ENCODE results near the gene PDHB. TPM values are rescaled to one million over a fixed set of nuclear protein-coding genes. Genes with fewer than 3 reads are reported as not detected.

Gene PDHB
- total RNA-seq, 6 experiments from 2014 or later, result 85.6 to 95.7 (median 92.3) TPM

DNA sequence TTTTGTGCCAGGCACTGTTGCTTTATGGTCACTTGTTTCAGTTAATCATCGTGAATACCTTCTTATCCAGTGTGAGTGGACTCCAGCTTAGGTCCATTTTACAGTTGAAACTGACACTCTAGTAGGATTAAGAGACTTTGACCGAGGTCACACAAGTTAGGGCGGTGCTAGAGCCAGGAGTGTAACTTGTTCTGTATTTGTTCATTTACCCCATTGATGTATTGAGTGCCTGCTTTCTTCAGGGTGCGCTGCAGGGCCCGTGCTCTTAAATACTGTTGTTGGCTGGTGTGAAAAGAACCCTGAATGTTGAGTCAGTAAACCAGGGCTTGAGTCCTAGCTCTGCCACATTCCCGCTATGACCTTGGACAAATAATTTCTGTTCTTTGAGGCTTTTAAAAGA, 15.4 kb downstream of the PDHB start:
- Mint-ChIP-seq H3K27me3 (ENCODE audit: insufficient read depth) (peaks cover 2% of the 10 kb centered on the region; the same call in 1 of the 2 replicates), H3K4me1 (ENCODE audit: low read depth) (peaks cover 23% of the 10 kb centered on the region), H3K9me3 (no peaks in the 10 kb centered on the region), H3K36me3 (ENCODE audit: low read depth) (0 out of 2 replicates have a peak, but pooled peaks cover 4% of the 10 kb centered on the region), H3K27ac (no peak overlapping the region), H3K4me3 (no peak overlapping the region)
- DNase-seq, result no peak
- no peak for TF ChIP-seq CTCF (IDR thresholded peaks at IDR 0.05)

GRCh38 chr3:58417075-58417474, 16.6 kb downstream of the PDHB start:
- H3K4me1 Mint-ChIP-seq (ENCODE audit: low read depth), result peaks cover 23% of the 10 kb centered on the region
- H3K36me3 Mint-ChIP-seq (ENCODE audit: low read depth), result 0 out of 2 replicates have a peak, but pooled peaks cover 4% of the 10 kb centered on the region
- no peak overlapping the region for H3K27ac Mint-ChIP-seq
- H3K27me3 Mint-ChIP-seq (ENCODE audit: insufficient read depth), result peaks cover 2% of the 10 kb centered on the region; the same call in 1 of the 2 replicates
- TF ChIP-seq CTCF (IDR thresholded peaks at IDR 0.05), result no peak
- no peak for DNase-seq
- H3K9me3 Mint-ChIP-seq, result no peaks in the 10 kb centered on the region
- no peak overlapping the region for H3K4me3 Mint-ChIP-seq

GRCh38 chr3:58416191-58416590, 17.4 kb downstream of the PDHB start:
- no peak for DNase-seq
- no peak for TF ChIP-seq CTCF (IDR thresholded peaks at IDR 0.05)
- no peak overlapping the region for H3K27ac Mint-ChIP-seq
- peaks cover 2% of the 10 kb centered on the region; the same call in 1 of the 2 replicates for H3K27me3 Mint-ChIP-seq (ENCODE audit: insufficient read depth)
- H3K4me1 Mint-ChIP-seq (ENCODE audit: low read depth), result peaks cover 28% of the 10 kb centered on the region
- no peak overlapping the region for H3K4me3 Mint-ChIP-seq
- no peaks in the 10 kb centered on the region for H3K9me3 Mint-ChIP-seq
- H3K36me3 Mint-ChIP-seq (ENCODE audit: low read depth), result peaks cover 9% of the 10 kb centered on the region

DNA sequence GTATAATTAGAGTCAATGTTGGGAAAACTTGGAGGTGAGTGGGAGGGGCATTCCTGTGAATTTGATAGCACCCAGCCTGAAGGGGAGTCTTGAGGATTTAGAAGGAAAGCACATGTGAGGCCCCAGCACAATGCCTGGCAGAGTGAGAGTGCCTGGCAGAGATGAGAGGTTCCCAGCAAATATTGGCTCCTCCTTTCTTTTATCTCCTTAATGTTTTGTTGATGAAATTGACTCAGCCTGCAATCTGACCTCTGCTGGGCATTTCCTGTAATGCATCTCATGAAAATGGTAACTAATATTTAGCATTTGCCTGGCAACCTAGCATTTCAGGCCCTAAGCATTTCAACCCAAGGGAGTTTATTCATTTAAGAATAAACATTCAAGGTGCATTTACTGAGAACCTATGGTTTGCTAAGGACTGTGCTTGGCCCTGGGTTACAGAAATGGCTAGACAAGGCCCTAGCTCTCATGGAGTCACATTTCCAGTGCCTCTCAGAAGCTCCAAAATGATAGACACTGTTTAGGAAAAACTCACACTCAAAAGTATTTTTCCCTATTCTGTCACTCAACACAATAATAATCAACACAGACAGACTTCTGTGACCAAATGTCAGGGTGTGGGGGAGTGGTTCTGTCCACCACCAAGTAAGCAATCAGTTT, 19.0 kb downstream of the PDHB start:
- Mint-ChIP-seq H3K36me3 (ENCODE audit: low read depth) (peaks cover 20% of the 10 kb centered on the region), H3K4me3 (no peak overlapping the region), H3K27me3 (ENCODE audit: insufficient read depth) (peaks cover 2% of the 10 kb centered on the region; the same call in 1 of the 2 replicates), H3K4me1 (ENCODE audit: low read depth) (peaks cover 26% of the 10 kb centered on the region), H3K9me3 (no peaks in the 10 kb centered on the region), H3K27ac (no peak overlapping the region)
- peak; percentile 90 for TF ChIP-seq CTCF (IDR thresholded peaks at IDR 0.05)
- peak; percentile 73 for DNase-seq

GRCh38 chr3:58411851-58412830, 21.5 kb downstream of the PDHB start:
- H3K36me3 Mint-ChIP-seq (ENCODE audit: low read depth), result peaks cover 39% of the 10 kb centered on the region
- peaks cover 2% of the 10 kb centered on the region; the same call in 1 of the 2 replicates for H3K27me3 Mint-ChIP-seq (ENCODE audit: insufficient read depth)
- H3K9me3 Mint-ChIP-seq, result peaks cover 5% of the 10 kb centered on the region
- no peak for DNase-seq
- H3K4me1 Mint-ChIP-seq (ENCODE audit: low read depth), result peaks cover 42% of the 10 kb centered on the region
- no peak overlapping the region for H3K4me3 Mint-ChIP-seq
- H3K27ac Mint-ChIP-seq, result no peak overlapping the region
- TF ChIP-seq CTCF (IDR thresholded peaks at IDR 0.05), result no peak

Measured in HFFc6 (cell line).